A549 (cell line): ENCODE results near the gene NLRC5. TPM values are rescaled to one million over a fixed set of nuclear protein-coding genes. Genes with fewer than 3 reads are reported as not detected.

Experiments
- ATAC-seq, 2 experiments: fragments of 200-7000 bp in 1 of 2; fragments of >200 bp in 1 of 2; cut with Nextera tagmentation in 1 of 2; cut with Tn5 transposase in 1 of 2; 3 replicates each; pipeline versions ENCODE4 v1.8.0 to v1.9.1; 2018 to 2020; ENCODE audit warnings: mild to moderate bottlenecking in 1 of 2, moderate library complexity in 1 of 2
- CTCF ChIA-PET: fragments of 300-600 bp; sonication (Branson Sonifier 250); formaldehyde crosslinking; extraction: SDS; loops from one replicate; lab custom pipeline; 2021; ENCODE audit warnings: antibody characterized with exemption, inconsistent platforms; lab: Yijun Ruan, JAX
- POLR2A ChIA-PET: fragments of 350-600 bp; formaldehyde crosslinking; extraction: SDS; loops from one replicate; lab custom pipeline; 2021; ENCODE audit warnings: antibody characterized with exemption, inconsistent platforms; lab: Yijun Ruan, JAX
- DNase-seq, 2 experiments: peaks; one replicate each; pipeline versions ENCODE4 v3.0.0 to v3.0.0-alpha.2; 2011 to 2016; ENCODE audit warnings: low read depth in 1 of 2, low spot score in 1 of 2
- FAIRE-seq: peaks from 2 replicates; lab custom pipeline; 2011; peaks lifted over from hg19 to GRCh38; lab: Jason Lieb, UNC
- H3K27ac ChIP-seq, 2 experiments: fragments of >200 bp; sonication (Bioruptor Twin); formaldehyde crosslinking; 3 replicates each; pipeline ENCODE4 v1.5.1; 2016 to 2017
- H3K4me1 ChIP-seq: fragments of >200 bp; sonication (Bioruptor Twin); formaldehyde crosslinking; 3 replicates; pipeline ENCODE4 v1.6.1; 2016
- H3K4me2 ChIP-seq: fragments of >200 bp; sonication (Bioruptor Twin); formaldehyde crosslinking; 3 replicates; pipeline ENCODE4 v1.6.1; 2016
- H3K4me3 ChIP-seq: fragments of >200 bp; sonication (Bioruptor Twin); formaldehyde crosslinking; 3 replicates; pipeline ENCODE4 v1.5.1; 2016
- H3K9me3 ChIP-seq: fragments of >200 bp; sonication (Bioruptor Twin); formaldehyde crosslinking; 3 replicates; pipeline ENCODE4 v1.6.1; 2016
- ATOH8 ChIP-seq: fragments of 250-450 bp; sonication (Bioruptor Pico); IDR thresholded peaks from 2 replicates; pipeline ENCODE4 v1.5.0; 2020; ENCODE audit warnings: low read depth, mild to moderate bottlenecking, moderate library complexity
- BHLHE40 ChIP-seq: IDR thresholded peaks from 2 replicates; pipeline ENCODE4 v1.6.1; 2012; ENCODE audit warnings: low read depth, low read length, inconsistent platforms
- CBX2 ChIP-seq: fragments of 200-600 bp; sonication (generic); IDR thresholded peaks from 2 replicates; pipeline ENCODE4 v1.6.1; 2016; ENCODE audit warnings: low read depth, mild to moderate bottlenecking, borderline replicate concordance
- CEBPB ChIP-seq, 2 experiments: fragments of >200 bp in 1 of 2; sonication (Bioruptor Twin) in 1 of 2; formaldehyde crosslinking in 1 of 2; IDR thresholded peaks; 2 replicates each; pipeline ENCODE4 v1.6.1; 2012 to 2016
- EP300 ChIP-seq, 2 experiments: fragments of >200 bp; sonication (Bioruptor Twin); formaldehyde crosslinking; IDR thresholded peaks; 2 replicates in 1 of 2; 3 replicates in 1 of 2; pipeline ENCODE4 v1.6.1; 2016 to 2017
- FOSL2 ChIP-seq, 2 experiments: fragments of 450-650 bp in 1 of 2; fragments of >200 bp in 1 of 2; sonication (Bioruptor Twin) in 1 of 2; formaldehyde crosslinking; IDR thresholded peaks; 2 replicates each; pipeline versions ENCODE4 v1.5.0 to v1.6.1; 2016 to 2020; ENCODE audit warnings: mild to moderate bottlenecking in 1 of 2, moderate library complexity in 1 of 2
- FOXS1 ChIP-seq: fragments of 250-450 bp; sonication (Bioruptor Pico); IDR thresholded peaks from 2 replicates; pipeline ENCODE4 v1.5.0; 2020; ENCODE audit warnings: mild to moderate bottlenecking, moderate library complexity
- GATA3 ChIP-seq: IDR thresholded peaks from 2 replicates; pipeline ENCODE4 v1.6.1; 2012; ENCODE audit warnings: borderline replicate concordance
- HOXA7 ChIP-seq: fragments of 250-450 bp; sonication (Bioruptor Pico); IDR thresholded peaks from 2 replicates; pipeline ENCODE4 v1.5.0; 2020; ENCODE audit warnings: mild to moderate bottlenecking, moderate library complexity
- HOXB13 ChIP-seq: fragments of 250-450 bp; sonication (Bioruptor Pico); IDR thresholded peaks from 2 replicates; pipeline ENCODE4 v1.5.0; 2020; ENCODE audit warnings: low read depth, mild to moderate bottlenecking, moderate library complexity
- HOXB5 ChIP-seq: fragments of 250-450 bp; sonication (Bioruptor Pico); IDR thresholded peaks from 2 replicates; pipeline ENCODE4 v1.5.0; 2020; ENCODE audit warnings: mild to moderate bottlenecking, moderate library complexity
- JUNB ChIP-seq: fragments of >200 bp; sonication (Bioruptor Twin); formaldehyde crosslinking; IDR thresholded peaks from 2 replicates; pipeline ENCODE4 v1.6.1; 2016
- KDM5A ChIP-seq: fragments of 200-600 bp; sonication (generic); IDR thresholded peaks from 2 replicates; pipeline ENCODE4 v1.6.1; 2016; ENCODE audit warnings: antibody characterized with exemption, mild to moderate bottlenecking
- NR3C1 ChIP-seq: fragments of >200 bp; sonication (Bioruptor Twin); formaldehyde crosslinking; IDR thresholded peaks from 3 replicates; pipeline ENCODE4 v1.6.1; 2017
- PBX3 ChIP-seq: IDR thresholded peaks from 2 replicates; pipeline ENCODE4 v1.6.1; 2012
- POLR2A ChIP-seq: IDR thresholded peaks from 2 replicates; pipeline ENCODE4 v1.6.1; 2012; ENCODE audit warnings: mild to moderate bottlenecking, low read length
- POLR2AphosphoS2 ChIP-seq: conservative IDR thresholded peaks from 2 replicates; pipeline ENCODE4 v1.6.1; 2012; ENCODE audit warnings: low read length, improper control_type of control experiment, inconsistent platforms
- RNF2 ChIP-seq: fragments of 200-600 bp; sonication (generic); IDR thresholded peaks from 2 replicates; pipeline ENCODE4 v1.6.1; 2016; ENCODE audit warnings: low read depth, mild to moderate bottlenecking, antibody characterized with exemption, moderate library complexity, borderline replicate concordance
- SMC3 ChIP-seq: fragments of >200 bp; sonication (Bioruptor Twin); formaldehyde crosslinking; IDR thresholded peaks from 3 replicates; pipeline ENCODE4 v1.6.1; 2018; ENCODE audit warnings: inconsistent platforms
- TP53 ChIP-seq: fragments of 250-450 bp; sonication (Bioruptor Pico); IDR thresholded peaks from 2 replicates; pipeline ENCODE4 v1.5.0; 2021; ENCODE audit warnings: mild to moderate bottlenecking, moderate library complexity
- ZFP36 ChIP-seq: fragments of 450-650 bp; IDR thresholded peaks from 2 replicates; pipeline ENCODE4 v1.6.1; 2014; ENCODE audit warnings: borderline replicate concordance; ENCODE audit not compliant: partially characterized antibody
- WGBS: methylation state at CpG from one replicate; pipeline ENCODE4 v1.1.6; 2017; ENCODE audit errors: missing lambda C conversion rate; 5-methylcytosine and 5-hydroxymethylcytosine counted together
- polyA plus RNA-seq, 4 experiments: library from polyadenylated mRNA; depleted of rRNA in 3 of 4; stranded (reverse); fragments of >200 nt; fragmentation: RNase III in 1 of 4; extraction: RNeasy Plus Mini Kit Qiagen cat#74134 plus additional on column Dnase treatment in 1 of 4; gene quantifications; 2 replicates in 3 of 4; 3 replicates in 1 of 4; pipeline ENCODE4 v1.2.3, GENCODE V29; 2011 to 2017
- TF ChIP-seq, protein P1 (sequence below): fragments of >200 bp; sonication (Bioruptor Twin); formaldehyde crosslinking; IDR thresholded peaks from 2 replicates; pipeline ENCODE4 v1.6.1; 2016
- TF ChIP-seq, protein P2 (sequence below): IDR thresholded peaks from 2 replicates; pipeline ENCODE4 v1.6.1; 2012; ENCODE audit warnings: low read depth, borderline replicate concordance
- TF ChIP-seq, protein P3 (sequence below): IDR thresholded peaks from 2 replicates; pipeline ENCODE4 v1.6.1; 2012
- TF ChIP-seq, protein P4 (sequence below): fragments of >200 bp; sonication (Bioruptor Twin); formaldehyde crosslinking; IDR thresholded peaks from 3 replicates; pipeline ENCODE4 v1.5.1; 2016
- TF ChIP-seq, protein P5 (sequence below): fragments of 450-650 bp; IDR thresholded peaks from 2 replicates; pipeline ENCODE4 v1.6.1; 2014; ENCODE audit warnings: antibody characterized with exemption

NLRC5 gene
- polyA plus RNA-seq, 2 of the 4 experiments (the other 2 are of a cell fraction) = 2.5 to 3.6 TPM

GRCh38 chr16:57089406-57089805 is 100.0 kb downstream of the NLRC5 start:
- CTCF ChIA-PET = interaction anchor here (0.7 kb wide), 1 partner anchor 124 kb away, joined by 3 read pairs; no protein-coding TSS in a partner anchor
- Histone ChIP-seq H3K4me1 (peaks cover 15% of the 10 kb centered on the region), H3K4me3 (no peak overlapping the region), H3K9me3 (no peaks in the 10 kb centered on the region), H3K4me2 (no peak overlapping the region), H3K27ac (no peak overlapping the region)
- WGBS = 90% methylated on average over 8 of the region's 8 CpGs
- ATAC-seq = no peak
- POLR2A ChIA-PET = no interaction called here
- no peak for FAIRE-seq
- no peak for DNase-seq
- TF ChIP-seq GATA3 (no peak), NR3C1 (no peak), RNF2 (no peak), POLR2AphosphoS2 (no peak), BHLHE40 (no peak), FOXS1 (CRISPR knock-in tag) (no peak), ZFP36 (no peak), CBX2 (no peak), PBX3 (no peak)
- TF ChIP-seq, protein P1, sequence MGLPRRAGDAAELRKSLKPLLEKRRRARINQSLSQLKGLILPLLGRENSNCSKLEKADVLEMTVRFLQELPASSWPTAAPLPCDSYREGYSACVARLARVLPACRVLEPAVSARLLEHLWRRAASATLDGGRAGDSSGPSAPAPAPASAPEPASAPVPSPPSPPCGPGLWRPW = no peak
- TF ChIP-seq, protein P2, sequence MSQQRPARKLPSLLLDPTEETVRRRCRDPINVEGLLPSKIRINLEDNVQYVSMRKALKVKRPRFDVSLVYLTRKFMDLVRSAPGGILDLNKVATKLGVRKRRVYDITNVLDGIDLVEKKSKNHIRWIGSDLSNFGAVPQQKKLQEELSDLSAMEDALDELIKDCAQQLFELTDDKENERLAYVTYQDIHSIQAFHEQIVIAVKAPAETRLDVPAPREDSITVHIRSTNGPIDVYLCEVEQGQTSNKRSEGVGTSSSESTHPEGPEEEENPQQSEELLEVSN = no peak
- TF ChIP-seq, protein P3, sequence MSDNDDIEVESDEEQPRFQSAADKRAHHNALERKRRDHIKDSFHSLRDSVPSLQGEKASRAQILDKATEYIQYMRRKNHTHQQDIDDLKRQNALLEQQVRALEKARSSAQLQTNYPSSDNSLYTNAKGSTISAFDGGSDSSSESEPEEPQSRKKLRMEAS = no peak

- ATAC-seq (peak; percentile 38 to 76; a peak in 5 of 6 replicates), FAIRE-seq (no peak), DNase-seq (peak; percentile 65 to 67)
- no peaks in the 10 kb centered on the region for H3K9me3 ChIP-seq
- TF ChIP-seq HOXA7 (CRISPR knock-in tag) = no peak
- no peak for TF ChIP-seq CEBPB (IDR thresholded peaks at IDR 0.05)
- TF ChIP-seq ZFP36 = peak; percentile 92
- TF ChIP-seq HOXB13 (CRISPR knock-in tag) = no peak
- TF ChIP-seq SMC3 = no peak
- TF ChIP-seq FOSL2 (IDR thresholded peaks at IDR 0.05) = no peak
- peak; percentile 59; the same call in 1 of the 2 replicates for TF ChIP-seq FOSL2 (CRISPR knock-in tag; IDR thresholded peaks at IDR 0.05)
- TF ChIP-seq FOXS1 (CRISPR knock-in tag) = no peak
- TF ChIP-seq, protein P3 = peak; percentile 11; the same call in 1 of the 2 replicates
- no peak for TF ChIP-seq EP300 (IDR thresholded peaks at IDR 0.05)
- 0 out of 2 replicates have a peak, but pooled peaks have one; percentile 34 for TF ChIP-seq HOXB5 (CRISPR knock-in tag)
- no peak for TF ChIP-seq JUNB
- TF ChIP-seq, protein P4, sequence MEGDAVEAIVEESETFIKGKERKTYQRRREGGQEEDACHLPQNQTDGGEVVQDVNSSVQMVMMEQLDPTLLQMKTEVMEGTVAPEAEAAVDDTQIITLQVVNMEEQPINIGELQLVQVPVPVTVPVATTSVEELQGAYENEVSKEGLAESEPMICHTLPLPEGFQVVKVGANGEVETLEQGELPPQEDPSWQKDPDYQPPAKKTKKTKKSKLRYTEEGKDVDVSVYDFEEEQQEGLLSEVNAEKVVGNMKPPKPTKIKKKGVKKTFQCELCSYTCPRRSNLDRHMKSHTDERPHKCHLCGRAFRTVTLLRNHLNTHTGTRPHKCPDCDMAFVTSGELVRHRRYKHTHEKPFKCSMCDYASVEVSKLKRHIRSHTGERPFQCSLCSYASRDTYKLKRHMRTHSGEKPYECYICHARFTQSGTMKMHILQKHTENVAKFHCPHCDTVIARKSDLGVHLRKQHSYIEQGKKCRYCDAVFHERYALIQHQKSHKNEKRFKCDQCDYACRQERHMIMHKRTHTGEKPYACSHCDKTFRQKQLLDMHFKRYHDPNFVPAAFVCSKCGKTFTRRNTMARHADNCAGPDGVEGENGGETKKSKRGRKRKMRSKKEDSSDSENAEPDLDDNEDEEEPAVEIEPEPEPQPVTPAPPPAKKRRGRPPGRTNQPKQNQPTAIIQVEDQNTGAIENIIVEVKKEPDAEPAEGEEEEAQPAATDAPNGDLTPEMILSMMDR = no peak
- no peak for TF ChIP-seq KDM5A
- TF ChIP-seq, protein P5, sequence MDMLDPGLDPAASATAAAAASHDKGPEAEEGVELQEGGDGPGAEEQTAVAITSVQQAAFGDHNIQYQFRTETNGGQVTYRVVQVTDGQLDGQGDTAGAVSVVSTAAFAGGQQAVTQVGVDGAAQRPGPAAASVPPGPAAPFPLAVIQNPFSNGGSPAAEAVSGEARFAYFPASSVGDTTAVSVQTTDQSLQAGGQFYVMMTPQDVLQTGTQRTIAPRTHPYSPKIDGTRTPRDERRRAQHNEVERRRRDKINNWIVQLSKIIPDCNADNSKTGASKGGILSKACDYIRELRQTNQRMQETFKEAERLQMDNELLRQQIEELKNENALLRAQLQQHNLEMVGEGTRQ = no peak
- TF ChIP-seq TP53 (CRISPR knock-in tag) = no peak
- TF ChIP-seq ATOH8 = no peak
- 0 out of 2 replicates have a peak, but pooled peaks have one; percentile 5 for TF ChIP-seq POLR2A
- peak overlapping the region; percentile 99 for H3K4me3 ChIP-seq
- peak overlapping the region; percentile 98 to 99 for H3K27ac ChIP-seq
- ChIA-PET CTCF (interaction anchor here (0.6 to 7.8 kb wide), 13 partner anchors 11 to 492 kb away, joined by 3 to 101 read pairs (median 4); no protein-coding TSS in a partner anchor), POLR2A (no interaction called here)
- peaks cover 15% of the 10 kb centered on the region for H3K4me1 ChIP-seq
- peak overlapping the region; percentile 99 for H3K4me2 ChIP-seq
- 15% methylated on average over 20 of the region's 24 CpGs for WGBS
These were observed 102.0 kb downstream of the NLRC5 start for GRCh38 chr16:57091200-57091974.
